Uterus (tissue), 2 donors: Measurements from ENCODE around the gene MPP1.

Source experiments
- CTCF ChIP-seq, 4 experiments: fragments of 200-600 bp in 2 of 4; fragments of 450-650 bp in 2 of 4; sonication (generic) in 2 of 4; IDR thresholded peaks; one replicate each; pipeline ENCODE4 v1.5.1; 2016 to 2019; ENCODE audit warnings: antibody characterized with exemption in 4 of 4, mild to moderate bottlenecking in 2 of 4, moderate library complexity in 1 of 4
- POLR2A ChIP-seq, 2 donors: fragments of 450-650 bp; IDR thresholded peaks; one replicate each; pipeline ENCODE4 v1.6.1; 2016; ENCODE audit warnings: antibody characterized with exemption in 2 of 2, mild to moderate bottlenecking in 1 of 2, moderate library complexity in 1 of 2

- TF ChIP-seq CTCF (IDR thresholded peaks at IDR 0.05) (peak; percentile 70 to 81 (median 78)), POLR2A (IDR thresholded peaks at IDR 0.05) (no peak)
Measured at GRCh38 chrX:154748712-154749339, 56.5 kb downstream of the MPP1 start.
